ENCODE results near the gene PAX7.

Gene PAX7

GRCh38 chr1:18682375-18682774, 51.7 kb downstream of the PAX7 start:
- no peak overlapping the region for H3K4me3 ChIP-seq (replicated peaks; ENCODE audit: insufficient read depth, low read length)
- TF ChIP-seq GABPA (IDR thresholded peaks at IDR 0.05; ENCODE audit: low read depth) (no peak), POLR2AphosphoS5 (IDR thresholded peaks at IDR 0.05; ENCODE audit: low read depth) (no peak), CTCF (IDR thresholded peaks at IDR 0.05; ENCODE audit: insufficient read depth, low read length) (no peak)
- H3K27ac ChIP-seq (replicated peaks), result no peak overlapping the region
- no peak for DNase-seq (ENCODE audit: low read depth in 1 of 2, low spot score in 1 of 2)
- H3K27me3 ChIP-seq (ENCODE audit: insufficient read depth, poor library complexity, severe bottlenecking), result peaks cover 6% of the 10 kb centered on the region

GRCh38 chr1:18684303-18684702, 53.7 kb downstream of the PAX7 start:
- Histone ChIP-seq H3K27ac (replicated peaks) (no peak overlapping the region), H3K27me3 (ENCODE audit: insufficient read depth, poor library complexity, severe bottlenecking) (peaks cover 6% of the 10 kb centered on the region), H3K4me3 (replicated peaks; ENCODE audit: insufficient read depth, low read length) (no peak overlapping the region)
- TF ChIP-seq SPI1 (IDR thresholded peaks at IDR 0.05; ENCODE audit: borderline replicate concordance, low read depth), result no peak
- no peak for TF ChIP-seq CTCF (IDR thresholded peaks at IDR 0.05; ENCODE audit: insufficient read depth, low read length)
- no peak for TF ChIP-seq POLR2AphosphoS5 (IDR thresholded peaks at IDR 0.05; ENCODE audit: low read depth)
- no peak for TF ChIP-seq GABPA (IDR thresholded peaks at IDR 0.05; ENCODE audit: low read depth)
- no peak for TF ChIP-seq REST (IDR thresholded peaks at IDR 0.05; ENCODE audit: insufficient replicate concordance, low read depth)
- DNase-seq (ENCODE audit: low read depth in 1 of 2, low spot score in 1 of 2), result no peak

- Histone ChIP-seq H3K27ac (replicated peaks) (no peak overlapping the region), H3K27me3 (ENCODE audit: insufficient read depth, poor library complexity, severe bottlenecking) (peaks cover 6% of the 10 kb centered on the region), H3K4me3 (replicated peaks; ENCODE audit: insufficient read depth, low read length) (no peak overlapping the region)
- TF ChIP-seq POLR2AphosphoS5 (IDR thresholded peaks at IDR 0.05; ENCODE audit: low read depth) (no peak), SPI1 (IDR thresholded peaks at IDR 0.05; ENCODE audit: borderline replicate concordance, low read depth) (no peak), REST (IDR thresholded peaks at IDR 0.05; ENCODE audit: insufficient replicate concordance, low read depth) (no peak), CTCF (IDR thresholded peaks at IDR 0.05; ENCODE audit: insufficient read depth, low read length) (no peak), GABPA (IDR thresholded peaks at IDR 0.05; ENCODE audit: low read depth) (no peak)
- DNase-seq (ENCODE audit: low read depth in 1 of 2, low spot score in 1 of 2), result no peak
These were observed 55.9 kb downstream of the PAX7 start for GRCh38 chr1:18686540-18686939.

- TF ChIP-seq POLR2AphosphoS5 (IDR thresholded peaks at IDR 0.05; ENCODE audit: low read depth) (no peak), SPI1 (IDR thresholded peaks at IDR 0.05; ENCODE audit: borderline replicate concordance, low read depth) (no peak), REST (IDR thresholded peaks at IDR 0.05; ENCODE audit: insufficient replicate concordance, low read depth) (no peak), CTCF (IDR thresholded peaks at IDR 0.05; ENCODE audit: insufficient read depth, low read length) (no peak)
- Histone ChIP-seq H3K27me3 (ENCODE audit: insufficient read depth, poor library complexity, severe bottlenecking) (peaks cover 6% of the 10 kb centered on the region), H3K27ac (replicated peaks) (no peak overlapping the region), H3K4me3 (replicated peaks; ENCODE audit: insufficient read depth, low read length) (no peak overlapping the region)
- DNase-seq (ENCODE audit: low read depth in 1 of 2, low spot score in 1 of 2), result no peak
These were observed 56.6 kb downstream of the PAX7 start for GRCh38 chr1:18687273-18687672.

Measured in HL-60 (cell line).